H4 (cell line): Measurements from ENCODE around the gene DDX47. TPM values are rescaled to one million over a fixed set of nuclear protein-coding genes. Genes with fewer than 3 reads are reported as not detected.
"Not testable (repeated sequence)": the region's sequence is repeated elsewhere in the genome, so short reads cannot be mapped to it uniquely, and the experiment has no call there.

Experiments used
- DNase-seq: peaks from one replicate; pipeline ENCODE4 v3.0.0-alpha.2; 2015; ENCODE audit warnings: low spot score
- total RNA-seq: library from RNA; depleted of rRNA; stranded (reverse); fragments of >200 nt; shearing (Covaris generic); gene quantifications from 2 replicates; pipeline ENCODE4 v1.2.3, GENCODE V29; 2014

Gene DDX47
- total RNA-seq, 1 experiment from 2014 or later = 194 TPM

GRCh38 chr12:12820376-12820775 lies 7.2 kb downstream of the DDX47 start:
- DNase-seq = not testable (repeated sequence)

- DNase-seq = no peak
Observed at GRCh38 chr12:12821975-12822374, 8.8 kb downstream of the DDX47 start.

GRCh38 chr12:12822886-12823285 lies 9.7 kb downstream of the DDX47 start:
- peak; percentile 30 for DNase-seq

- DNase-seq = peak; percentile 69
Observed at GRCh38 chr12:12823300-12823699, 10.2 kb downstream of the DDX47 start.

- no peak for DNase-seq
Observed at GRCh38 chr12:12823811-12824210, 10.7 kb downstream of the DDX47 start.

GRCh38 chr12:12835378-12836146 lies 22.4 kb downstream of the DDX47 start:
- no peak for DNase-seq

GRCh38 chr12:12836571-12836970 lies 23.4 kb downstream of the DDX47 start:
- DNase-seq = no peak

- peak; percentile 78 for DNase-seq
Observed at GRCh38 chr12:12837025-12837812, 24.1 kb downstream of the DDX47 start.

GRCh38 chr12:12837813-12838153 lies 24.6 kb downstream of the DDX47 start:
- no peak for DNase-seq

- no peak for DNase-seq
Observed at GRCh38 chr12:12839003-12839395, 25.9 kb downstream of the DDX47 start.

- not testable (repeated sequence) for DNase-seq
Observed at GRCh38 chr12:12839439-12839838, 26.3 kb downstream of the DDX47 start.

- DNase-seq = peak; percentile 90
Observed at GRCh38 chr12:12839873-12840579, 26.9 kb downstream of the DDX47 start.

- no peak for DNase-seq
Observed at GRCh38 chr12:12840580-12840899, 27.4 kb downstream of the DDX47 start.

- not testable (repeated sequence) for DNase-seq
Observed at GRCh38 chr12:12841428-12841827, 28.3 kb downstream of the DDX47 start.

GRCh38 chr12:12845794-12846243 lies 32.7 kb downstream of the DDX47 start:
- DNase-seq = no peak

GRCh38 chr12:12846780-12847179 lies 33.6 kb downstream of the DDX47 start:
- not testable (repeated sequence) for DNase-seq

GRCh38 chr12:12853435-12853834 lies 40.3 kb downstream of the DDX47 start:
- DNase-seq = no peak

GRCh38 chr12:12859690-12860089 lies 46.5 kb downstream of the DDX47 start:
- DNase-seq = no peak

GRCh38 chr12:12864243-12864642 lies 51.1 kb downstream of the DDX47 start:
- DNase-seq = no peak

GRCh38 chr12:12868477-12869235 lies 55.5 kb downstream of the DDX47 start:
- no peak for DNase-seq

GRCh38 chr12:12870465-12870864 lies 57.3 kb downstream of the DDX47 start:
- peak; percentile 82 for DNase-seq
